Fibroblast of pulmonary artery (primary cell): ENCODE measurements around the gene DCK.

Source experiments
- DNase-seq: peaks from one replicate; pipeline ENCODE4 v3.0.0-alpha.2; 2010; ENCODE audit warnings: low read depth
- H3K4me3 ChIP-seq: replicated peaks from 2 replicates; pipeline ENCODE4 v1.5.1; 2011; ENCODE audit warnings: low read depth, mild to moderate bottlenecking, control low read depth, low read length, moderate library complexity
- CTCF ChIP-seq: IDR thresholded peaks from 2 replicates; pipeline ENCODE4 v1.5.1; 2011; ENCODE audit warnings: mild to moderate bottlenecking, control low read depth, low read length, inconsistent platforms; ENCODE audit errors: missing control alignments

The DCK gene

GRCh38 chr4:70956549-70957210, 36.8 kb upstream of the DCK start:
- DNase-seq, result no peak
- TF ChIP-seq CTCF, result no peak
- no peak overlapping the region for H3K4me3 ChIP-seq

GRCh38 chr4:70958681-70959080, 34.8 kb upstream of the DCK start:
- peak; percentile 56 for DNase-seq
- no peak for TF ChIP-seq CTCF
- no peak overlapping the region for H3K4me3 ChIP-seq

GRCh38 chr4:70969076-70969475, 24.4 kb upstream of the DCK start:
- H3K4me3 ChIP-seq, result no peak overlapping the region
- no peak for TF ChIP-seq CTCF
- no peak for DNase-seq

GRCh38 chr4:70976252-70976651, 17.2 kb upstream of the DCK start:
- no peak overlapping the region for H3K4me3 ChIP-seq
- no peak for DNase-seq
- TF ChIP-seq CTCF, result no peak

- no peak for TF ChIP-seq CTCF
- no peak overlapping the region for H3K4me3 ChIP-seq
- no peak for DNase-seq
These were observed 13.9 kb upstream of the DCK start for GRCh38 chr4:70979445-70980008.

GRCh38 chr4:70980196-70980595, 13.3 kb upstream of the DCK start:
- no peak for DNase-seq
- no peak overlapping the region for H3K4me3 ChIP-seq
- no peak for TF ChIP-seq CTCF

- no peak for DNase-seq
- no peak for TF ChIP-seq CTCF
These were observed 9.3 kb upstream of the DCK start for GRCh38 chr4:70984106-70984505.

More at GRCh38 chr4:70984106-70984505, 9.3 kb upstream of the DCK start:
- no peak overlapping the region for H3K4me3 ChIP-seq
